MM.1S (cell line): Measurements from ENCODE around the gene PLA2R1.

ENCODE experiments used
- DNase-seq: peaks from one replicate; pipeline ENCODE4 v3.0.0-alpha.2; 2015
- H2AFZ ChIP-seq: fragments of 300-600 bp; sonication (generic); 2 replicates; pipeline ENCODE4 v1.6.0; 2016; ENCODE audit warnings: antibody characterized with exemption, low read length
- H3F3A ChIP-seq: fragments of 300-600 bp; sonication (generic); 2 replicates; pipeline ENCODE4 v1.6.1; 2016; ENCODE audit warnings: mild to moderate bottlenecking, antibody characterized with exemption, low read length, moderate library complexity, mixed read lengths; ENCODE audit not compliant: insufficient read depth
- H3K27ac ChIP-seq: fragments of 300-600 bp; sonication (generic); 2 replicates; pipeline ENCODE4 v1.5.1; 2016; ENCODE audit warnings: mild to moderate bottlenecking, low read length
- H3K27me3 ChIP-seq: fragments of 300-600 bp; sonication (generic); replicated peaks from 2 replicates; pipeline ENCODE4 v1.6.0; 2016; ENCODE audit warnings: low read length; ENCODE audit not compliant: insufficient read depth
- H3K36me3 ChIP-seq: fragments of 300-600 bp; sonication (generic); replicated peaks from 2 replicates; pipeline ENCODE4 v1.6.1; 2016; ENCODE audit warnings: mild to moderate bottlenecking, low read length, mixed read lengths; ENCODE audit not compliant: insufficient read depth
- H3K4me1 ChIP-seq: fragments of 300-600 bp; sonication (generic); 2 replicates; pipeline ENCODE4 v1.6.1; 2016; ENCODE audit warnings: low read length, mixed read lengths
- H3K4me2 ChIP-seq: fragments of 300-600 bp; sonication (generic); 2 replicates; pipeline ENCODE4 v1.6.0; 2016; ENCODE audit warnings: low read depth, low read length
- H3K4me3 ChIP-seq: fragments of 300-600 bp; sonication (generic); 2 replicates; pipeline ENCODE4 v1.5.1; 2016; ENCODE audit warnings: low read length, mixed read lengths
- H3K79me2 ChIP-seq: fragments of 300-600 bp; sonication (generic); 2 replicates; pipeline ENCODE4 v1.6.1; 2016; ENCODE audit warnings: mixed run types, low read length, mixed read lengths
- H3K9ac ChIP-seq: fragments of 300-600 bp; sonication (generic); 2 replicates; pipeline ENCODE4 v1.6.1; 2016; ENCODE audit warnings: low read length, mixed read lengths
- H3K9me2 ChIP-seq: fragments of 300-600 bp; sonication (generic); replicated peaks from 2 replicates; pipeline ENCODE4 v1.6.1; 2016; ENCODE audit warnings: mild to moderate bottlenecking, low read length, mixed read lengths; ENCODE audit not compliant: insufficient read depth
- H3K9me3 ChIP-seq: fragments of 300-600 bp; sonication (generic); replicated peaks from 2 replicates; pipeline ENCODE4 v1.6.1; 2016; ENCODE audit warnings: mild to moderate bottlenecking, low read length, mixed read lengths; ENCODE audit not compliant: insufficient read depth
- H4K20me1 ChIP-seq: fragments of 300-600 bp; sonication (generic); 2 replicates; pipeline ENCODE4 v1.6.1; 2016; ENCODE audit warnings: mild to moderate bottlenecking, low read length, moderate library complexity, mixed read lengths; ENCODE audit not compliant: insufficient read depth
- EZH2 ChIP-seq: fragments of 300-600 bp; sonication (generic); optimal IDR thresholded peaks from 2 replicates; pipeline ENCODE3; 2017; ENCODE audit warnings: low read depth, mild to moderate bottlenecking, antibody characterized with exemption, low read length, mixed read lengths
- EZH2phosphoT487 ChIP-seq: fragments of 300-600 bp; sonication (generic); IDR thresholded peaks from 2 replicates; pipeline ENCODE4 v1.6.1; 2018; ENCODE audit warnings: antibody characterized with exemption, low read length
- TF ChIP-seq, protein P1 (sequence below): fragments of 300-600 bp; sonication (generic); IDR thresholded peaks from 2 replicates; pipeline ENCODE4 v1.5.1; 2016; ENCODE audit warnings: antibody characterized with exemption, low read length, mixed read lengths

The PLA2R1 gene

DNA sequence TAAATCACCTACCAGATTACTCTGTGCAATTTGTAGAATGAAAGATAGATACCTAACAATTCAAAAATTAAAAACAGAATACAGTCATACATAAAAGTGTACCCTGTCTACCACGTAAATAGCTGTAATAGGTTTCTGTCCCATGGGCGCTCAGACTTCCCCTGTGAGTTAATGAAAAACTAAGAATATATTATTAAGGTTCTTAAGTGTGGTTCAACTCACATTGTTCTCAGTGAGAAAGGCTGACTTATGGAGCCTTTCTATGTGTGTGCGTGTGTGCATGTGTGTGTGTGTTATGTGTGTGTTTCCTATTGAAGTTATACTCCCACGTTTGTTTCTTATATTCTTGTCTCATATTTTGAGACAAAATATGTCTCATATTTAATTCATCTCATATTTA lies 149.8 kb downstream of the PLA2R1 start:
- Histone ChIP-seq H3K9me2 (no peaks in the 10 kb centered on the region), H3K79me2 (no peaks in the 10 kb centered on the region), H3K4me2 (no peak overlapping the region), H3F3A (no peaks in the 10 kb centered on the region; the same call in 1 of the 2 replicates), H3K9me3 (no peaks in the 10 kb centered on the region), H3K4me1 (no peaks in the 10 kb centered on the region), H3K4me3 (no peak overlapping the region), H2AFZ (no peak overlapping the region), H3K27me3 (no peaks in the 10 kb centered on the region), H4K20me1 (no peaks in the 10 kb centered on the region), H3K9ac (no peak overlapping the region), H3K27ac (no peak overlapping the region), H3K36me3 (no peaks in the 10 kb centered on the region)
- TF ChIP-seq, protein P1, sequence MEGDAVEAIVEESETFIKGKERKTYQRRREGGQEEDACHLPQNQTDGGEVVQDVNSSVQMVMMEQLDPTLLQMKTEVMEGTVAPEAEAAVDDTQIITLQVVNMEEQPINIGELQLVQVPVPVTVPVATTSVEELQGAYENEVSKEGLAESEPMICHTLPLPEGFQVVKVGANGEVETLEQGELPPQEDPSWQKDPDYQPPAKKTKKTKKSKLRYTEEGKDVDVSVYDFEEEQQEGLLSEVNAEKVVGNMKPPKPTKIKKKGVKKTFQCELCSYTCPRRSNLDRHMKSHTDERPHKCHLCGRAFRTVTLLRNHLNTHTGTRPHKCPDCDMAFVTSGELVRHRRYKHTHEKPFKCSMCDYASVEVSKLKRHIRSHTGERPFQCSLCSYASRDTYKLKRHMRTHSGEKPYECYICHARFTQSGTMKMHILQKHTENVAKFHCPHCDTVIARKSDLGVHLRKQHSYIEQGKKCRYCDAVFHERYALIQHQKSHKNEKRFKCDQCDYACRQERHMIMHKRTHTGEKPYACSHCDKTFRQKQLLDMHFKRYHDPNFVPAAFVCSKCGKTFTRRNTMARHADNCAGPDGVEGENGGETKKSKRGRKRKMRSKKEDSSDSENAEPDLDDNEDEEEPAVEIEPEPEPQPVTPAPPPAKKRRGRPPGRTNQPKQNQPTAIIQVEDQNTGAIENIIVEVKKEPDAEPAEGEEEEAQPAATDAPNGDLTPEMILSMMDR: no peak
- TF ChIP-seq EZH2 (no peak), EZH2phosphoT487 (no peak)
- no peak for DNase-seq

DNA sequence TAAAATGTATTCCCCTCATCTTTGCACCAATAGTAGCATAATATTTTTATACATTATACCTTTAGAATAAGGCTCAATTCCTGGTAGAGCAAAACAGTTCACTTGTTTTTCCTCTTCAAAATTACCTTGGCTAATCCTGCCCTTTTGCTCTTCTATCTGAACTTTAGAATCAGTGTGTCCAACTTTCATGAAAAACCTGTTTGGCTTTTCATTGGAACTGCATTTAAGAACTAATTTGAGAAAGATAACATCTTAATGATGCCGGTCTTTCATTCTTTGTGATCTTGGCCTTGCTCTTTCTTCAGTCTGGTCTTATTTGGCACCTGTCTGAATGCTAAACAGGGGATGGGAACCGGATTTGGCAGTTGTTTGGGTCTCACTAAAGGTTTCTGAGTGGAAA lies 151.5 kb downstream of the PLA2R1 start:
- Histone ChIP-seq H3K27ac (no peak overlapping the region), H3K9me2 (no peaks in the 10 kb centered on the region), H3K4me1 (no peaks in the 10 kb centered on the region), H3K27me3 (no peaks in the 10 kb centered on the region), H3K79me2 (no peaks in the 10 kb centered on the region), H3F3A (no peaks in the 10 kb centered on the region; the same call in 1 of the 2 replicates), H3K4me2 (no peak overlapping the region), H2AFZ (no peak overlapping the region), H3K9ac (no peak overlapping the region), H3K36me3 (no peaks in the 10 kb centered on the region), H3K4me3 (no peak overlapping the region), H4K20me1 (no peaks in the 10 kb centered on the region), H3K9me3 (no peaks in the 10 kb centered on the region)
- DNase-seq: no peak
- TF ChIP-seq, protein P1: no peak
- TF ChIP-seq EZH2phosphoT487 (no peak), EZH2 (no peak)

DNA sequence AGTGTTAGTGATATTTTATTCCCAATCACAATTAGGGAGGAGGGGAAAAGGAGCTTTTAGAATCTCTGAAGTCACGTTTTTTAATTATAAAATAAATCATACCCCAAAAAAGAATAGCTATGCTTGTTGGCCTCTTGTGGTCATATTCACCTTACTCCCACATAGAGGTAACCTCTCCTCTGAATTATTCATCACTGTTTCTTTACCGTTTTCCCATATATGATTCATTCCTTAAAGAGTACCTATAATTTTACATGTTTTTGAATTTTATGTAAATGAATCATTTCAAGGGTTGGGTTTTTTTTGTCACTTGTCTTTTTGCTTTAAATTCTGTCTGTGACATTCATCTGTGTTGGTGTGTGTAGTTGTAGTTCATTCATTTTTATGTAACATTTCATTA lies 153.8 kb downstream of the PLA2R1 start:
- Histone ChIP-seq H3K4me2 (no peak overlapping the region), H3K9me3 (no peaks in the 10 kb centered on the region), H4K20me1 (no peaks in the 10 kb centered on the region), H3K4me1 (peaks cover 4% of the 10 kb centered on the region; the same call in 1 of the 2 replicates), H3K27ac (no peak overlapping the region), H3K9ac (no peak overlapping the region), H2AFZ (no peak overlapping the region), H3K79me2 (peaks cover 9% of the 10 kb centered on the region), H3K9me2 (no peaks in the 10 kb centered on the region), H3K36me3 (no peaks in the 10 kb centered on the region), H3F3A (peaks cover 10% of the 10 kb centered on the region), H3K4me3 (no peak overlapping the region), H3K27me3 (no peaks in the 10 kb centered on the region)
- TF ChIP-seq EZH2 (no peak), EZH2phosphoT487 (no peak)
- TF ChIP-seq, protein P1: no peak
- DNase-seq: no peak
